Measurements from ENCODE around the gene MRPS6. TPM values are rescaled to one million over a fixed set of nuclear protein-coding genes. Genes with fewer than 3 reads are reported as not detected.

MRPS6 gene
- total and polyA plus RNA-seq, 2 experiments from 2014 or later = 54.9 to 201 TPM

GRCh38 chr21:34158866-34159835, 85.8 kb downstream of the MRPS6 start:
- TF ChIP-seq EZH2phosphoT487 (IDR thresholded peaks at IDR 0.05; ENCODE audit: low read depth, severe bottlenecking, unreplicated experiment) = no peak
- TF ChIP-seq, protein P1, sequence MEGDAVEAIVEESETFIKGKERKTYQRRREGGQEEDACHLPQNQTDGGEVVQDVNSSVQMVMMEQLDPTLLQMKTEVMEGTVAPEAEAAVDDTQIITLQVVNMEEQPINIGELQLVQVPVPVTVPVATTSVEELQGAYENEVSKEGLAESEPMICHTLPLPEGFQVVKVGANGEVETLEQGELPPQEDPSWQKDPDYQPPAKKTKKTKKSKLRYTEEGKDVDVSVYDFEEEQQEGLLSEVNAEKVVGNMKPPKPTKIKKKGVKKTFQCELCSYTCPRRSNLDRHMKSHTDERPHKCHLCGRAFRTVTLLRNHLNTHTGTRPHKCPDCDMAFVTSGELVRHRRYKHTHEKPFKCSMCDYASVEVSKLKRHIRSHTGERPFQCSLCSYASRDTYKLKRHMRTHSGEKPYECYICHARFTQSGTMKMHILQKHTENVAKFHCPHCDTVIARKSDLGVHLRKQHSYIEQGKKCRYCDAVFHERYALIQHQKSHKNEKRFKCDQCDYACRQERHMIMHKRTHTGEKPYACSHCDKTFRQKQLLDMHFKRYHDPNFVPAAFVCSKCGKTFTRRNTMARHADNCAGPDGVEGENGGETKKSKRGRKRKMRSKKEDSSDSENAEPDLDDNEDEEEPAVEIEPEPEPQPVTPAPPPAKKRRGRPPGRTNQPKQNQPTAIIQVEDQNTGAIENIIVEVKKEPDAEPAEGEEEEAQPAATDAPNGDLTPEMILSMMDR (IDR thresholded peaks at IDR 0.05; ENCODE audit: poor library complexity) = no peak
- no peak for TF ChIP-seq EZH2 (IDR thresholded peaks at IDR 0.05; ENCODE audit: borderline replicate concordance)
- H2AFZ ChIP-seq = no peak overlapping the region
- H3K4me1 ChIP-seq (ENCODE audit: insufficient read depth) = peaks cover 7% of the 10 kb centered on the region
- no peaks in the 10 kb centered on the region for H3K27me3 ChIP-seq
- no peak for DNase-seq (ENCODE audit: low spot score)
- 91% methylated on average over 36 of the region's 36 CpGs for WGBS (ENCODE audit: low lambda C conversion rate, missing lambda C conversion rate)
- H3K9me2 ChIP-seq (replicated peaks; ENCODE audit: insufficient read depth) = no peaks in the 10 kb centered on the region
- H3K4me2 ChIP-seq = no peak overlapping the region
- H3K27ac ChIP-seq = no peak overlapping the region
- H3K9me3 ChIP-seq (ENCODE audit: low read depth) = peaks cover 8% of the 10 kb centered on the region
- no peaks in the 10 kb centered on the region for H3K79me2 ChIP-seq
- no peaks in the 10 kb centered on the region for H3K36me3 ChIP-seq (replicated peaks; ENCODE audit: insufficient read depth, low read depth)
- no peak overlapping the region for H3K4me3 ChIP-seq
- H4K20me1 ChIP-seq (ENCODE audit: insufficient read depth, poor library complexity, severe bottlenecking) = no peaks in the 10 kb centered on the region

- Histone ChIP-seq H4K20me1 (ENCODE audit: insufficient read depth, poor library complexity, severe bottlenecking) (no peaks in the 10 kb centered on the region), H3K27me3 (no peaks in the 10 kb centered on the region), H3K4me3 (no peak overlapping the region), H3K9me2 (replicated peaks; ENCODE audit: insufficient read depth) (no peaks in the 10 kb centered on the region), H3K9me3 (ENCODE audit: low read depth) (peaks cover 43% of the 10 kb centered on the region), H3K27ac (no peak overlapping the region), H3K36me3 (replicated peaks; ENCODE audit: insufficient read depth, low read depth) (no peaks in the 10 kb centered on the region), H3K4me2 (no peak overlapping the region), H3K79me2 (no peaks in the 10 kb centered on the region), H3K4me1 (ENCODE audit: insufficient read depth) (no peaks in the 10 kb centered on the region), H2AFZ (no peak overlapping the region)
- DNase-seq (ENCODE audit: low spot score) = no peak
- 90% methylated on average over 5 of the region's 5 CpGs for WGBS (ENCODE audit: low lambda C conversion rate, missing lambda C conversion rate)
- TF ChIP-seq, protein P1 (IDR thresholded peaks at IDR 0.05; ENCODE audit: poor library complexity) = no peak
- no peak for TF ChIP-seq EZH2 (IDR thresholded peaks at IDR 0.05; ENCODE audit: borderline replicate concordance)
- no peak for TF ChIP-seq EZH2phosphoT487 (IDR thresholded peaks at IDR 0.05; ENCODE audit: low read depth, severe bottlenecking, unreplicated experiment)
These were observed 93.1 kb downstream of the MRPS6 start for GRCh38 chr21:34166468-34166867.

- Histone ChIP-seq H3K9me3 (ENCODE audit: low read depth) (peaks cover 48% of the 10 kb centered on the region), H3K27ac (no peak overlapping the region), H4K20me1 (ENCODE audit: insufficient read depth, poor library complexity, severe bottlenecking) (no peaks in the 10 kb centered on the region), H2AFZ (no peak overlapping the region), H3K4me2 (no peak overlapping the region), H3K36me3 (replicated peaks; ENCODE audit: insufficient read depth, low read depth) (no peaks in the 10 kb centered on the region), H3K79me2 (no peaks in the 10 kb centered on the region), H3K27me3 (no peaks in the 10 kb centered on the region), H3K4me1 (ENCODE audit: insufficient read depth) (no peaks in the 10 kb centered on the region), H3K9me2 (replicated peaks; ENCODE audit: insufficient read depth) (no peaks in the 10 kb centered on the region), H3K4me3 (no peak overlapping the region)
- DNase-seq (ENCODE audit: low spot score) = no peak
- TF ChIP-seq, protein P1 (IDR thresholded peaks at IDR 0.05; ENCODE audit: poor library complexity) = no peak
- TF ChIP-seq EZH2 (IDR thresholded peaks at IDR 0.05; ENCODE audit: borderline replicate concordance) (no peak), EZH2phosphoT487 (IDR thresholded peaks at IDR 0.05; ENCODE audit: low read depth, severe bottlenecking, unreplicated experiment) (no peak)
- whole genome bisulfite sequencing (ENCODE audit: low lambda C conversion rate, missing lambda C conversion rate) = 94% methylated on average over 2 of the region's 2 CpGs
These were observed 97.5 kb downstream of the MRPS6 start for GRCh38 chr21:34170886-34171285.

All from hepatocyte (in vitro differentiated cells).